GM23248 (cell line): ENCODE results near the gene UGT3A1. TPM values are rescaled to one million over a fixed set of nuclear protein-coding genes. Genes with fewer than 3 reads are reported as not detected.

Source experiments
- DNase-seq: peaks from one replicate; pipeline ENCODE4 v3.0.0-alpha.2; 2015
- H2AFZ ChIP-seq: fragments of 200-600 bp; sonication (generic); 2 replicates; pipeline ENCODE4 v1.6.1; 2016; ENCODE audit warnings: antibody characterized with exemption
- H3F3A ChIP-seq: fragments of 200-600 bp; sonication (generic); 2 replicates; pipeline ENCODE4 v1.6.1; 2016; ENCODE audit warnings: mild to moderate bottlenecking, antibody characterized with exemption, mixed run types; ENCODE audit not compliant: insufficient read depth
- H3K27ac ChIP-seq: fragments of 200-600 bp; sonication (generic); 2 replicates; pipeline ENCODE4 v1.5.1; 2016; ENCODE audit warnings: mild to moderate bottlenecking
- H3K27me3 ChIP-seq: fragments of 200-600 bp; sonication (generic); replicated peaks from 2 replicates; pipeline ENCODE4 v1.6.1; 2016; ENCODE audit warnings: mild to moderate bottlenecking; ENCODE audit not compliant: insufficient read depth
- H3K36me3 ChIP-seq: fragments of 200-600 bp; sonication (generic); 2 replicates; pipeline ENCODE4 v1.6.1; 2016; ENCODE audit warnings: low read depth, mild to moderate bottlenecking
- H3K4me1 ChIP-seq: fragments of 200-600 bp; sonication (generic); 2 replicates; pipeline ENCODE4 v1.6.1; 2016; ENCODE audit warnings: mild to moderate bottlenecking; ENCODE audit not compliant: insufficient read depth
- H3K4me2 ChIP-seq: fragments of 200-600 bp; sonication (generic); one replicate; pipeline ENCODE4 v1.6.1; 2016; ENCODE audit warnings: mild to moderate bottlenecking; ENCODE audit not compliant: unreplicated experiment
- H3K4me3 ChIP-seq: fragments of 200-600 bp; sonication (generic); 2 replicates; pipeline ENCODE4 v1.5.1; 2016; ENCODE audit warnings: mild to moderate bottlenecking
- H3K79me2 ChIP-seq: fragments of 200-600 bp; sonication (generic); 2 replicates; pipeline ENCODE4 v1.6.1; 2016; ENCODE audit warnings: mild to moderate bottlenecking; ENCODE audit not compliant: insufficient read depth
- H3K9ac ChIP-seq: fragments of 200-600 bp; sonication (generic); 2 replicates; pipeline ENCODE4 v1.6.1; 2016; ENCODE audit warnings: mild to moderate bottlenecking
- H3K9me2 ChIP-seq: fragments of 200-600 bp; sonication (generic); 2 replicates; pipeline ENCODE4 v1.6.1; 2016; ENCODE audit warnings: mixed run types, mild to moderate bottlenecking, moderate library complexity; ENCODE audit not compliant: insufficient read depth
- H3K9me3 ChIP-seq: fragments of 200-600 bp; sonication (generic); one replicate; pipeline ENCODE4 v1.6.1; 2017; ENCODE audit warnings: low read depth
- H4K20me1 ChIP-seq: fragments of 200-600 bp; sonication (generic); 2 replicates; pipeline ENCODE4 v1.6.0; 2016; ENCODE audit not compliant: insufficient read depth
- EZH2 ChIP-seq: fragments of 200-600 bp; sonication (generic); IDR thresholded peaks from 2 replicates; pipeline ENCODE4 v1.6.1; 2018; ENCODE audit warnings: antibody characterized with exemption, mild to moderate bottlenecking; ENCODE audit not compliant: insufficient read depth, poor library complexity, severe bottlenecking
- EZH2phosphoT487 ChIP-seq: fragments of 200-600 bp; sonication (generic); IDR thresholded peaks from 2 replicates; pipeline ENCODE4 v1.6.1; 2018; ENCODE audit warnings: antibody characterized with exemption, moderate library complexity, mild to moderate bottlenecking, low read depth; ENCODE audit not compliant: insufficient read depth
- WGBS, 2 experiments: methylation state at CpG; one replicate each; pipeline ENCODE4 v1.1.6; 2015 to 2017; ENCODE audit warnings: low lambda C conversion rate in 2 of 2, low coverage in 1 of 2; ENCODE audit errors: missing lambda C conversion rate in 2 of 2; 5-methylcytosine and 5-hydroxymethylcytosine counted together
- in situ Hi-C: fragments of 300-500 bp; cut with MboI; formaldehyde crosslinking; loops from 2 replicates; pipeline ENCODE4 v1.15.0; 2020
- polyA plus RNA-seq: library from polyadenylated mRNA; unstranded; fragments of >200 nt; fragmentation: Nextera tagmentation; extraction: Ambion mirVana; gene quantifications from 2 replicates; pipeline ENCODE4 v1.2.1, GENCODE V29; 2016
- total RNA-seq: library from RNA; depleted of rRNA; stranded (reverse); fragments of >200 nt; shearing (Covaris generic); gene quantifications from 2 replicates; pipeline ENCODE4 v1.2.3, GENCODE V29; 2014

UGT3A1 gene
- total and polyA plus RNA-seq, 2 experiments from 2014 or later: not detected

DNA sequence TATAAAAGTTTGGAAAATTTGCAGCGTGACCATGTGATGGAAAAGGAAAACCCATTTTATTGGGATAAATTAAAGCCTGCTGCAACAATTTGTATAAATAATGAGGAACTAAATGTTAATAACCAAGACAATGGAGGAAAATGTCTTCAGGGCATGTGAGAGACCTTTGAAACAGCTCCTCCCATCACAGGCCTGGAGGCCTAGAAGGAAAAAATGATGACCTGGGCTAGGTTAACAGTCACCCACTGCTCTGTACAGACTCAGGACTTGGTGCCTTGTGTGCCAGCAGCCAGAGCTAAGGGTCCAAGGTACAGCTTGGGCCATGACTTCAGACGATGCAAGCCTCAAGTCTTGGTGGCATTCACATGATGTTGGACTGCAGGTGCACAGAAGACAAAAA lies 22.0 kb upstream of the UGT3A1 start:
- WGBS, 2 experiments: 37 to 46% methylated on average over 2 of the region's 2 CpGs
- no peaks in the 10 kb centered on the region for H3K36me3 ChIP-seq
- no peak overlapping the region for H3K4me2 ChIP-seq
- H2AFZ ChIP-seq: no peak overlapping the region
- no peaks in the 10 kb centered on the region for H3K79me2 ChIP-seq
- H3K9ac ChIP-seq: no peak overlapping the region
- in situ Hi-C loops: no loop called here
- H3K27ac ChIP-seq: no peak overlapping the region
- DNase-seq: no peak
- H3F3A ChIP-seq: no peaks in the 10 kb centered on the region
- H3K4me3 ChIP-seq: no peak overlapping the region
- H3K9me3 ChIP-seq: no peaks in the 10 kb centered on the region
- H3K9me2 ChIP-seq: no peaks in the 10 kb centered on the region
- H4K20me1 ChIP-seq: no peaks in the 10 kb centered on the region
- H3K4me1 ChIP-seq: no peaks in the 10 kb centered on the region
- H3K27me3 ChIP-seq: no peaks in the 10 kb centered on the region
- TF ChIP-seq EZH2phosphoT487: no peak

DNA sequence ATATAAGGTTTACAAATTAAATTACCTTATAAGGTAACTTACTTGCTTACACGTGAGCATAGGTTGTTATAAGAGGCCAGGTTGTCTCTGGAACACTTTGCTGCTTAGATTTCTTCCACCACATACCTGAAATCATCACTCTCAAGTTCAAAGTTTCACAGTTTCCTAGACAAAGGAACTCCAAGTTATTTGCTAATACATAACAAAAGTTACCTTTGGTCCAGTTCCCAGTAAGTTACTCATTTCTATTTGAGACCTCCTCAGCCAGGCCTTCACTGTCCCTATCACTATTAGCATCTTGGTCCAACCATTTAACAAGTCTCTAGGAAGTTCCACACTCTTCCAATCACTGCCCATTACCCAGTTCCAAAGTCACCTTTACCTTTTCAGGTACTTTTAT lies 18.5 kb upstream of the UGT3A1 start:
- Histone ChIP-seq H3K79me2 (no peaks in the 10 kb centered on the region), H3F3A (no peaks in the 10 kb centered on the region), H3K4me3 (no peak overlapping the region), H3K36me3 (no peaks in the 10 kb centered on the region), H3K27ac (no peak overlapping the region), H3K27me3 (no peaks in the 10 kb centered on the region), H3K9me3 (no peaks in the 10 kb centered on the region), H4K20me1 (no peaks in the 10 kb centered on the region), H3K9me2 (no peaks in the 10 kb centered on the region), H3K4me1 (no peaks in the 10 kb centered on the region), H2AFZ (no peak overlapping the region), H3K9ac (no peak overlapping the region), H3K4me2 (no peak overlapping the region)
- no peak for TF ChIP-seq EZH2phosphoT487
- no peak for TF ChIP-seq EZH2
- in situ Hi-C loops: no loop called here
- no peak for DNase-seq
- 0 to 5% methylated on average over 1 of the region's 1 CpG for WGBS, 2 experiments

- no peaks in the 10 kb centered on the region for H3K36me3 ChIP-seq
- DNase-seq: no peak
- no peaks in the 10 kb centered on the region for H3K9me3 ChIP-seq
- H3K27ac ChIP-seq: no peak overlapping the region
- H3K9ac ChIP-seq: no peak overlapping the region
- H3F3A ChIP-seq: no peaks in the 10 kb centered on the region
- H4K20me1 ChIP-seq: no peaks in the 10 kb centered on the region
- no peaks in the 10 kb centered on the region for H3K9me2 ChIP-seq
- H3K4me3 ChIP-seq: no peak overlapping the region
- no peaks in the 10 kb centered on the region for H3K4me1 ChIP-seq
- H3K79me2 ChIP-seq: no peaks in the 10 kb centered on the region
- TF ChIP-seq EZH2 (no peak), EZH2phosphoT487 (no peak)
- H3K4me2 ChIP-seq: no peak overlapping the region
- in situ Hi-C loops: no loop called here
- H2AFZ ChIP-seq: no peak overlapping the region
- 0 out of 2 replicates have a peak, but pooled peaks cover 5% of the 10 kb centered on the region for H3K27me3 ChIP-seq
Observed at GRCh38 chr5:36007366-36007765, 16.2 kb upstream of the UGT3A1 start.

DNA sequence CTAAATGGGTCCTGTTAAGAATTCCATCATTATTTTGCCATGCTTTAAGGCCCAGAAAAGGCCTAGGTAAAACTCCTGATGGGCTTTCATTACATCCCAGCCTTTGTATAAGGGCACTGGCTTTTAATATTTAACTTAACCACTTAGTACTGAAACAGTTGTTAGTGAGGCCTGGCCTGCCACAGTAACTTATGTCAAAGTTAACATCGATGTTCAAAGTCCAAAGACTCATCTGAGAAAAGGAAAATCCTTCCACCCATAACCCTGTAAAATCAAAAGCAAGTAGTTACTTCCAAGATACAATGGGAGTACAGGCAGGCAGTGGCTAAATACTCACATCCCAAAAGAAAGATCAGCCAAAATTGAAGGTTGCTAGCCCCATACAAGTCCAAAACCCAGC lies 15.0 kb upstream of the UGT3A1 start:
- 28 to 38% methylated on average over 1 of the region's 1 CpG for WGBS, 2 experiments
- in situ Hi-C loops: no loop called here

GRCh38 chr5:36001032-36001431 lies 9.8 kb upstream of the UGT3A1 start:
- TF ChIP-seq EZH2phosphoT487: no peak
- TF ChIP-seq EZH2: no peak
- no peak overlapping the region for H2AFZ ChIP-seq
- H3K9ac ChIP-seq: no peak overlapping the region
- WGBS, 2 experiments: 54 to 55% methylated on average over 3 of the region's 3 CpGs
- H3K9me2 ChIP-seq: no peaks in the 10 kb centered on the region
- H3K4me3 ChIP-seq: no peak overlapping the region
- H3F3A ChIP-seq: no peaks in the 10 kb centered on the region
- no peak overlapping the region for H3K4me2 ChIP-seq
- no peaks in the 10 kb centered on the region for H3K9me3 ChIP-seq
- in situ Hi-C loops: no loop called here
- no peaks in the 10 kb centered on the region for H3K36me3 ChIP-seq
- H3K4me1 ChIP-seq: no peaks in the 10 kb centered on the region
- DNase-seq: no peak
- no peaks in the 10 kb centered on the region for H3K79me2 ChIP-seq
- H3K27me3 ChIP-seq: 0 out of 2 replicates have a peak, but pooled peaks cover 5% of the 10 kb centered on the region
- H4K20me1 ChIP-seq: no peaks in the 10 kb centered on the region
- no peak overlapping the region for H3K27ac ChIP-seq

More for the DNA sequence above, 15.0 kb upstream of the UGT3A1 start:
- Histone ChIP-seq H3K4me2 (no peak overlapping the region), H3K27me3 (0 out of 2 replicates have a peak, but pooled peaks cover 5% of the 10 kb centered on the region), H3K9me2 (no peaks in the 10 kb centered on the region), H3K4me1 (no peaks in the 10 kb centered on the region), H3K9ac (no peak overlapping the region), H3K4me3 (no peak overlapping the region), H4K20me1 (no peaks in the 10 kb centered on the region), H3K9me3 (no peaks in the 10 kb centered on the region), H2AFZ (no peak overlapping the region), H3K79me2 (no peaks in the 10 kb centered on the region), H3K36me3 (no peaks in the 10 kb centered on the region), H3F3A (no peaks in the 10 kb centered on the region), H3K27ac (no peak overlapping the region)
- no peak for TF ChIP-seq EZH2phosphoT487
- no peak for TF ChIP-seq EZH2
- DNase-seq: no peak
